Mesendoderm (in vitro differentiated cells): ENCODE data around the gene HECTD2.

Experiments
- DNase-seq: peaks from one replicate; pipeline ENCODE4 v3.0.0; 2013
- H2AK5ac ChIP-seq: 2 replicates; pipeline ENCODE4 v1.6.1; 2013; ENCODE audit warnings: low read length, inconsistent platforms
- H2BK120ac ChIP-seq: 2 replicates; pipeline ENCODE4 v1.6.1; 2013; ENCODE audit warnings: low read depth, mild to moderate bottlenecking, low read length, moderate library complexity, mixed read lengths
- H2BK15ac ChIP-seq: replicated peaks from 2 replicates; pipeline ENCODE4 v1.6.1; 2013; ENCODE audit warnings: low read depth, mild to moderate bottlenecking, moderate library complexity
- H2BK5ac ChIP-seq: 2 replicates; pipeline ENCODE4 v1.6.1; 2013; ENCODE audit warnings: low read length, inconsistent platforms
- H3K18ac ChIP-seq: 2 replicates; pipeline ENCODE4 v1.6.1; 2013; ENCODE audit warnings: mild to moderate bottlenecking, low read length, mixed read lengths
- H3K23ac ChIP-seq: one replicate; pipeline ENCODE4 v1.6.1; 2013; ENCODE audit warnings: low read length
- H3K27ac ChIP-seq: 2 replicates; pipeline ENCODE4 v1.5.1; 2013; ENCODE audit warnings: low read depth, mild to moderate bottlenecking, inconsistent platforms, low read length, moderate library complexity
- H3K27me3 ChIP-seq: 2 replicates; pipeline ENCODE4 v1.6.1; 2013; ENCODE audit warnings: low read length, control low read depth, mild to moderate bottlenecking, inconsistent platforms; ENCODE audit not compliant: insufficient read depth, poor library complexity
- H3K36me3 ChIP-seq: 2 replicates; pipeline ENCODE4 v1.6.1; 2013; ENCODE audit warnings: low read length, inconsistent platforms; ENCODE audit not compliant: control insufficient read depth, insufficient read depth
- H3K4ac ChIP-seq: one replicate; pipeline ENCODE4 v1.6.1; 2013; ENCODE audit warnings: low read depth, mild to moderate bottlenecking, low read length, moderate library complexity
- H3K4me1 ChIP-seq: 2 replicates; pipeline ENCODE4 v1.6.1; 2013; ENCODE audit warnings: low read depth, low read length, inconsistent platforms; ENCODE audit not compliant: control insufficient read depth
- H3K4me2 ChIP-seq: 2 replicates; pipeline ENCODE4 v1.6.1; 2013; ENCODE audit warnings: low read length
- H3K4me3 ChIP-seq: 2 replicates; pipeline ENCODE4 v1.5.1; 2013; ENCODE audit warnings: mild to moderate bottlenecking, low read length
- H3K56ac ChIP-seq: one replicate; pipeline ENCODE4 v1.6.1; 2013; ENCODE audit warnings: low read length
- H3K79me1 ChIP-seq: 2 replicates; pipeline ENCODE4 v1.6.1; 2013; ENCODE audit warnings: low read length, inconsistent platforms
- H3K79me2 ChIP-seq: 2 replicates; pipeline ENCODE4 v1.6.1; 2013; ENCODE audit warnings: mild to moderate bottlenecking, low read length; ENCODE audit not compliant: control insufficient read depth, insufficient read depth
- H3K9ac ChIP-seq: 2 replicates; pipeline ENCODE4 v1.6.1; 2013; ENCODE audit warnings: low read length, inconsistent platforms
- H4K5ac ChIP-seq: one replicate; pipeline ENCODE4 v1.6.1; 2013; ENCODE audit warnings: low read length
- H4K8ac ChIP-seq: one replicate; pipeline ENCODE4 v1.6.1; 2013; ENCODE audit warnings: low read depth, mild to moderate bottlenecking, control low read depth, low read length, moderate library complexity
- WGBS: extraction: QIAGEN DNeasy Blood & Tissue Kit; methylation state at CpG from one replicate; pipeline ENCODE4 v1.1.7; 2013; ENCODE audit warnings: low lambda C conversion rate, missing lambda C conversion rate; ENCODE audit not compliant: insufficient coverage; ENCODE audit errors: extremely low coverage; 5-methylcytosine and 5-hydroxymethylcytosine counted together

Gene HECTD2

GRCh38 chr10:91545838-91546237 lies 135.7 kb downstream of the HECTD2 start:
- DNase-seq: no peak
- WGBS: no CpG with 5 or more reads among the region's 3 CpGs
- H4K8ac ChIP-seq: no peak overlapping the region

GRCh38 chr10:91549262-91549661 lies 139.1 kb downstream of the HECTD2 start:
- H4K5ac ChIP-seq: no peak overlapping the region
- no peak overlapping the region for H2AK5ac ChIP-seq
- H2BK120ac ChIP-seq: no peak overlapping the region
- H3K9ac ChIP-seq: no peak overlapping the region
- H3K4me3 ChIP-seq: no peak overlapping the region
- H3K27ac ChIP-seq: no peak overlapping the region
- H3K27me3 ChIP-seq: no peaks in the 10 kb centered on the region
- no peaks in the 10 kb centered on the region for H3K79me1 ChIP-seq
- no peak overlapping the region for H2BK5ac ChIP-seq
- no CpG with 5 or more reads among the region's 3 CpGs for WGBS
- H2BK15ac ChIP-seq: no peak overlapping the region
- no peak overlapping the region for H3K56ac ChIP-seq
- H4K8ac ChIP-seq: no peak overlapping the region
- DNase-seq: no peak
- H3K36me3 ChIP-seq: no peaks in the 10 kb centered on the region
- H3K4me2 ChIP-seq: no peak overlapping the region
- no peaks in the 10 kb centered on the region for H3K79me2 ChIP-seq
- no peak overlapping the region for H3K4ac ChIP-seq
- no peak overlapping the region for H3K18ac ChIP-seq
- no peaks in the 10 kb centered on the region for H3K4me1 ChIP-seq
- H3K23ac ChIP-seq: no peak overlapping the region

More at GRCh38 chr10:91545838-91546237, 135.7 kb downstream of the HECTD2 start:
- H3K27ac ChIP-seq: no peak overlapping the region
- H2BK15ac ChIP-seq: no peak overlapping the region
- no peak overlapping the region for H3K18ac ChIP-seq
- no peak overlapping the region for H2AK5ac ChIP-seq
- H2BK5ac ChIP-seq: no peak overlapping the region
- H2BK120ac ChIP-seq: no peak overlapping the region
- no peaks in the 10 kb centered on the region for H3K27me3 ChIP-seq
- H3K79me1 ChIP-seq: no peaks in the 10 kb centered on the region
- H3K23ac ChIP-seq: no peak overlapping the region
- H4K5ac ChIP-seq: no peak overlapping the region
- no peak overlapping the region for H3K9ac ChIP-seq
- no peaks in the 10 kb centered on the region for H3K79me2 ChIP-seq
- H3K56ac ChIP-seq: no peak overlapping the region
- H3K36me3 ChIP-seq: no peaks in the 10 kb centered on the region
- no peak overlapping the region for H3K4me3 ChIP-seq
- H3K4me1 ChIP-seq: no peaks in the 10 kb centered on the region
- no peak overlapping the region for H3K4me2 ChIP-seq
- H3K4ac ChIP-seq: no peak overlapping the region

- no peak overlapping the region for H3K18ac ChIP-seq
- H4K5ac ChIP-seq: no peak overlapping the region
- H3K23ac ChIP-seq: no peak overlapping the region
- H3K27me3 ChIP-seq: no peaks in the 10 kb centered on the region
- no CpG with 5 or more reads among the region's 4 CpGs for WGBS
- no peak overlapping the region for H2BK15ac ChIP-seq
- no peaks in the 10 kb centered on the region for H3K79me2 ChIP-seq
- no peak overlapping the region for H3K56ac ChIP-seq
- no peaks in the 10 kb centered on the region for H3K36me3 ChIP-seq
- no peak overlapping the region for H3K4me3 ChIP-seq
- DNase-seq: no peak
- no peak overlapping the region for H3K4ac ChIP-seq
- H2AK5ac ChIP-seq: no peak overlapping the region
- no peaks in the 10 kb centered on the region for H3K4me1 ChIP-seq
- H2BK120ac ChIP-seq: no peak overlapping the region
- no peak overlapping the region for H3K4me2 ChIP-seq
- H3K9ac ChIP-seq: no peak overlapping the region
- H3K27ac ChIP-seq: no peak overlapping the region
- no peaks in the 10 kb centered on the region for H3K79me1 ChIP-seq
- no peak overlapping the region for H2BK5ac ChIP-seq
- H4K8ac ChIP-seq: no peak overlapping the region
These were observed 139.9 kb downstream of the HECTD2 start for GRCh38 chr10:91550021-91550420.

- Histone ChIP-seq H3K56ac (peak overlapping the region; percentile 6), H2BK15ac (no peak overlapping the region), H3K79me2 (no peaks in the 10 kb centered on the region), H2AK5ac (no peak overlapping the region), H2BK120ac (no peak overlapping the region), H3K27ac (no peak overlapping the region), H3K36me3 (no peaks in the 10 kb centered on the region), H3K9ac (no peak overlapping the region), H3K4me1 (no peaks in the 10 kb centered on the region), H3K23ac (no peak overlapping the region), H3K4me2 (no peak overlapping the region), H4K8ac (no peak overlapping the region), H3K4me3 (no peak overlapping the region), H3K18ac (no peak overlapping the region), H3K4ac (no peak overlapping the region), H2BK5ac (no peak overlapping the region), H3K79me1 (no peaks in the 10 kb centered on the region), H3K27me3 (no peaks in the 10 kb centered on the region), H4K5ac (no peak overlapping the region)
- no CpG with 5 or more reads among the region's 8 CpGs for WGBS
- DNase-seq: peak; percentile 89
These were observed 141.7 kb downstream of the HECTD2 start for GRCh38 chr10:91551856-91552255.

GRCh38 chr10:91552274-91553095 lies 142.3 kb downstream of the HECTD2 start:
- no CpG with 5 or more reads among the region's 11 CpGs for WGBS
- no peak overlapping the region for H4K8ac ChIP-seq
- H3K27me3 ChIP-seq: no peaks in the 10 kb centered on the region
- no peak overlapping the region for H3K9ac ChIP-seq
- no peaks in the 10 kb centered on the region for H3K4me1 ChIP-seq
- no peak overlapping the region for H3K4ac ChIP-seq
- no peak overlapping the region for H4K5ac ChIP-seq
- H3K56ac ChIP-seq: peak overlapping the region; percentile 6
- no peaks in the 10 kb centered on the region for H3K79me1 ChIP-seq
- H2AK5ac ChIP-seq: no peak overlapping the region
- H2BK5ac ChIP-seq: no peak overlapping the region
- H2BK15ac ChIP-seq: no peak overlapping the region
- H3K4me3 ChIP-seq: no peak overlapping the region
- no peak overlapping the region for H3K27ac ChIP-seq
- no peak overlapping the region for H2BK120ac ChIP-seq
- H3K18ac ChIP-seq: no peak overlapping the region
- H3K23ac ChIP-seq: no peak overlapping the region
- peak; percentile 37 for DNase-seq
- no peaks in the 10 kb centered on the region for H3K79me2 ChIP-seq
- no peaks in the 10 kb centered on the region for H3K36me3 ChIP-seq
- no peak overlapping the region for H3K4me2 ChIP-seq

GRCh38 chr10:91555455-91555854 lies 145.3 kb downstream of the HECTD2 start:
- no peak overlapping the region for H3K27ac ChIP-seq
- H4K5ac ChIP-seq: no peak overlapping the region
- H3K4me3 ChIP-seq: no peak overlapping the region
- no peak overlapping the region for H3K9ac ChIP-seq
- H2BK120ac ChIP-seq: no peak overlapping the region
- no peaks in the 10 kb centered on the region for H3K79me2 ChIP-seq
- no peak overlapping the region for H2BK5ac ChIP-seq
- DNase-seq: no peak
- H3K4ac ChIP-seq: no peak overlapping the region
- H3K79me1 ChIP-seq: no peaks in the 10 kb centered on the region
- no peaks in the 10 kb centered on the region for H3K27me3 ChIP-seq
- no peaks in the 10 kb centered on the region for H3K36me3 ChIP-seq
- H3K4me1 ChIP-seq: no peaks in the 10 kb centered on the region
- H3K23ac ChIP-seq: no peak overlapping the region
- H2AK5ac ChIP-seq: no peak overlapping the region
- H3K4me2 ChIP-seq: no peak overlapping the region
- H2BK15ac ChIP-seq: no peak overlapping the region
- H4K8ac ChIP-seq: no peak overlapping the region
- H3K56ac ChIP-seq: no peak overlapping the region
- no peak overlapping the region for H3K18ac ChIP-seq
